T-helper 9 cell (primary cell): ENCODE results near the gene ZBED1.
"Not testable (repeated sequence)": the region's sequence is repeated elsewhere in the genome, so short reads cannot be mapped to it uniquely, and the experiment has no call there.

Source experiments
- DNase-seq: peaks from one replicate; pipeline ENCODE4 v3.0.0-alpha.2; 2020
- total RNA-seq, 2 donors: gene quantifications; one replicate each; lab custom pipeline; 2026; lab: John Stamatoyannopoulos, UW

ZBED1 gene
- 32.6 to 73.6 reads per million in 2 donors for total RNA-seq

DNA sequence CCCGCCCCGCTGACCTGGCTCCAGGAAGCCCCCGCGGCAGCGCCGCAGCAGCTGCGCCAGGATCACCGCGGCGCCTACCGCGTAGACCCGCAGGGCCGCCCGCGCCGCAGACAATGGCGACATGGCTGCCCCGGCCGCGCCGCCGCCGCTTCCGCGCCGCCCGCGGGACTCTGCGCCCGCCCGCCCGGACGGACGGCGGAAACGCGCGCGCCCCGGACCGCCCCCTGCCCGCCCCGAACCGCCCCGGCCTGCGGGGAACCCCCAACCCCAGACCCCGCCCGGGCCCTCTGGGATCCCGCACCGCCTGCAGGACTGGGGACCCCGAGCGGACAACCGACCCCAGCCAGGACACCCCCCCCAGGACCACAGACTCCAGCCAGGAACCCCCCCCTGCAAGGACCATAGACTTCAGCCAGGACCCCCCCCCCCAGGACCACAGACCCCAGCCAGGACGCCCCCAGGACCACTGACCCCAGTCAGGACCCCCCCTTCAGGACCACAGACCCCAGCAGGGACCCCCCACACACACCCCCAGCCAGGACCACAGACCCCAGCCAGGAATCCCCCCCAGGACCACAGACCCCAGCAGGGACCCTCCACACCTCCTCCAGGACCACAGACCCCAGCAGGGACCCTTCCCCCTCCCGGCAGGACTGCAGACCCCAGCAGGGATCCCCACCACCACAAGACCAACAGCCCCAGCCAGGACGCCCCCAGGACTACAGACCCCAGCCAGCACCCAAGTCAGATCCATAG, at the start of gene ZBED1, which contains the start of gene DHRSX:
Gene ZBED1, minus strand, starts transcription at position 174 of the 756 bp plus-strand sequence. CDS start 10,257 bp downstream, outside the sequence.
Gene DHRSX, minus strand, starts transcription at position 174 of the 756 bp plus-strand sequence. Its CDS starts 51 bp downstream, at position 123.
- no peak for DNase-seq

DNA sequence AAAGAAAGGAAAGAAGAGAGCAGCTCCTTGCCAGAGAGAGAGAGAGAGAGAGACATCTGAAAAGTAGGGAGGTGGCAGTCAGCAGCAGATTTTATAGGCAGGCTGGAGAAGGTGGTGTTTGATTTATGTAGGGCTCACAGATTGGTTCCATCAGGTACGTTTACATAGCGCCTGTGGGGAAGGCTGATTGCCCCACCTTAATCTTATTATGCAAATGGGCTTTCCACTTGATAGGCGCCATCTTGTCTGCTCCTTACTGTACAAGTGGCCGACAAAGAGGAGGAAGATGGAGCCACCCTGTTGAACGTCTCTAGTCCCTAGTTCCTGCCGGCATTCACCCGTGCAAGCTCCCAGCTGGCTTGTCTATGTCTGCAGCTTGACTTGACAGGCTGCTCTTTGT, 49.1 kb upstream of the ZBED1 start:
- no peak for DNase-seq

DNA sequence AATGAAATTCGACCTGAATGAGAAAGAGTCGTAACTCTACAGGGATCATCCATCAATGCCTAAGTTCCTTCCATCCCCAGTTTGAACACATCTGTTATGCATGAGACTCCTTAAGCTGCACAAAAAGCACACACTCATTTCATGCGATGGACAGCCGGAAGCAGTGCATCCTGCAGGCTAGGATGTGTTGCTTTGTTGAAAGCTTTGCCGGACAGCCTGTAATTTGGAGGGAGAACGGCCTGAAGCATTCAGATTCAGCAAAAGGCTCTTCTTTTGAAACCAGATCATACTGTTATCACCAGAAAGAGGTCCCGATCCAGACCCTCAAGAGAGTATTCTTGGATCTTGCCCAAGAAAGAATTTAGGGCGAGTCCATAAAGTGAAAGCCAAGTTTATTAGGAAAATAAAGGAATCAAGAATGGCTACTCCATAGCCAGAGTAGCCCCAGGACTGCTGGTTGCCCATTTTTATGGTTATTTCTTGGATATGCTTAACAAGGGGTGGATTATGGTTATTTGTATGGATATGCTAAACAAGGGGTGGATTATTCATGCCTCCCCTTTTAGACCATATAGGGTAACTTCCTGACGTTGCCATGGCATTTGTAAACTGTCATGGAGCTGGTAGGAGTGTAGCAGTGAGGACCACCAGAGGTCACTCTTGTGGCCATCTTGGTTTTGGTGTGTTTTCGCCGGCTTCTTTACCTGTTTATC, 48.1 kb upstream of the ZBED1 start:
- no peak for DNase-seq

DNA sequence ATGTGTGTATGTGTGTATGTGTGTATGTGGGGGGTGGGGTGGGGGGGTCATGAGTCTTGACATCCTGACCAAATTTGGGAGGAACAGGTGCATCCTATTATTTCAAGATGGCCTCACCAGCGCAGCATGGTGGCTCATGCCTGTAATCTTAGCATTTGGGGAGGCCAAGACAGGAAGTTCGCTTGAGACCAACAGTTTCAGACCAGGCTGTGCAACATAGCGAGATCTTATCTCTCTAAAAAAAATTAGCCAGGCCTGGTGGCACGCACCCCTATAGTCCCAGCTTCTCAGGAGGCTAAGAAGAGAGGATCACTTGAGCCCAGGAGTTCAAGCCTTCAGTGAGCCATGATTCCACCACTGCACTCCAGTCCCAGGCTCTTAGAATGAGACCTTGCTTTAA, 47.0 kb upstream of the ZBED1 start:
- DNase-seq, result no peak

DNA sequence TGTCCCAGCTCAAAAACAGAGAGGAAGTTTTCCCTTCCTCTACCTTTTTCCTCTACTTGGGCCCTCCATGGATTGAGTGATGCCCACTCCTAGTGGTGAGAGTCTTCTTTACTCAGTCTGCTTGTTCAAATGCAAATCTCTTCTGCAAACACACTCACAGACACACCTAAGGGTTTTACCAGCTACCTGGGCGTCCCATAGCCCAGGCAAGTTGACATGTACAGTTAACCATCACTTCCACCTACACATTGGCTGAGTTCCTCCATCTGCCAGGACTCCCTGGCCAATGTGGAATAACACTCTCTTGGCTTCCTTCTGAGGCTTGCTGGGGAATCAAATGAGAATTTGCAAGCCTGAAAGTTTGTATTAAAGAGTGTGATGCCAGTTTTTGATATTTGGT, 45.7 kb upstream of the ZBED1 start:
- no peak for DNase-seq

DNA sequence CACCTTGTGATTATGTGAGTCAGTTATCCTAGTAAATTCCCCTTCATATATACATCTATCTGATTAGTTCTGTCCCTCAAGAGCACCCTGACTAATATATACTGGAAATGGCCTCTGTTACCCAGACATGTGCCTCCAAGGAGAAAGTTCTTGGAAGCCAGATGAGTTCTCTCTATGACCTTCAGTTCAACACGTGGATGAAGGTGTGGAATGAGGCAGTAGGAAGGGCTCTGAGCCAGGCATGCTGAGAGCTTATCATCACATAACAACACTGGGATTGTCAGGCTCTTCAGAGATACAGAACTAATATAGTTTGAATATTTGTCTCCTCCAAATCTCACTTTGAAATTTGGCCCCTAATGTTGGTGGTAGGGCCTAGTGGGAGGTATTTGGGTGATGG, 44.4 kb upstream of the ZBED1 start:
- DNase-seq, result no peak

DNA sequence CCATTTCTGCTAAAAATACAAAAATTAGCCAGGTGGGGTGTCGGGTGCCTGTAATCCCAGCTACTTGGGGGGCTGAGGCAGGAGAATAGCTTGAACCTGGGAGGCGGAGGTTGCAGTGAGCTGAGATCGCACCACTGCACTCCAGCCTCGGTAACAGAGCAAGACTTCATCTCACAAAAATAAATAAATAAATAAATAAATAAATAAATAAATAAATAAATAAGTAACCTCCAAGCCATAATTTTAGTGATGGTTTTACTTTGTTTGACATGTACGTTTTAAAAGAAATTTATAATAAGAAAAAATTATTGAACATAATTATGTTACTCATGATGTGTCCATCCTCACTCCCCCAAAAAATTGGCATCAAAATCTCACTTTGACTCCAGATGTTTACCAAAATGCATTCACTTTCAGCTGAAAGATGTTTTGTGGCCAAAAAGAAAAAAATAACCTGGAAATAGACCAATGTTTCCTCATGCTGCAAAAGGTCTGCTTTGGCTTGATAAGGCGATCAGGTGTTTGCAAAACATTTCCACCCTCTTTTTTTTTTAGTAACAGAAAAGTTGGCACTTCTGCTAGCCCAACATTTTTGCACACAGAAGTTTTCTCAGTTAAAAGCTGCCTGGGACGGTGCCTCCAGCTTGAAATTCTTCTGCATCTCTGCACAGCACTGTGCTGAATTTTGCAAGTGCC, 42.2 kb upstream of the ZBED1 start:
- DNase-seq, result no peak

DNA sequence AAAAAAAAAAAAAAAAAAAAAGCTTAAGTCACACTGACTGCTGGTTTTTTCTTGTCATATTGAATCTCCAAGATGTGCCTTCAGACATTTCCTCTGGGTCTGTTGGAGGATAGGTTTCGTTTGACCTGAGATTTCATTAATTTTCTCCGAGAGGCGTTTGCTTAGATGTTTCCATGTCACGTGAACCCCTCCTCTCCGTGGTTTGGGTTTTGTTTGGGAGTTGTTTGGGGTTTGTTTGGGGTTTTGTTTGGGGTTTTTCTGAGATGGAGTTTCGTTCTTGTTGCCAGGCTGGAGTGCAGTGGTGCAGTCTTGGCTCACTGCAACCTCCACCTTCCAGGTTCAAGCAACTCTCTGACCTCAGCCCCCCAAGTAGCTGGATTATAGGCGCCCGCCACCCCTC, 40.8 kb upstream of the ZBED1 start:
- no peak for DNase-seq

DNA sequence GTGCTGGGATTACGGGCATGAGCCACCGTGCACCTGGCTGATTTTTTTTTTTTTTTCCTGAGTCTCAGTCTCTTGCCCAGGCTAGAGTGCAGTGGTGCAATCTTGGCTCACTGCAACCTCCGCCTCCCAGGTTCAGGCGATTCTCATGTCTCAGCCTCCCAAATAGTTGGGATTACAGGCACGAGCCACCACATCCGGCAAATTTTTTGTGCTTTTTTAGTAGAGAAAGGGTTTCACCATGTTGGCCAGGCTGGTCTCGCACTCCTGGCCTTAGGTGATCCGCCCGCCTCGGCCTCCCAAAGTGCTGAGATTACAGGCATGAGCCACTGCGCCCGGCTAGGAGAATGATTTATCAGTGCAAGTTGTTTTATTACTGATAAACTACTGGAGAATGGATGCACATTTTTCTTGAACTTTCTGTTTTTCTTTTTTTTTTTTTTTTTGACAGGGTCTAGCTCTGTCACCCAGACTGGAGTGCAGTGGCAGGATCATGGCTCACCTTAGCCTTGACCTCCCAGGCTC, 39.7 kb upstream of the ZBED1 start:
- no peak for DNase-seq

DNA sequence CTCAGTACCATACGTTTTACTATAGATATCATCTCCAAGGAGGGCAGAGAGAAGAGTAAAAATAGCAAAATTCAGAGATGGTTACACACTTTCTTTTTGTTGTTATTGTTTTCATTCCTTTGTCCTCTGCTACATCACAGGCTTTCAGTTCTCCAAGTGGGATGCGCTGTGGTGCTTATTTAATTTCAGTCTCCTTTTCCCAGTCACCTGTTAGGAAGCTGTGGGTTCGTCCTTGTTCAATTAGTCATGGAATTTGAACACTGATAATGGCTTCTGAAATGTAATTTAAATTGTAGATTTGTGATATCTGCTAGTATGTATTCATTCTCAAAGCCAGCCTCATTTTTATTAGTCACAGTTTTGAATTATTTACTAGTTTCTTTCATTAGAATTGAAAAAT, 38.8 kb upstream of the ZBED1 start:
- no peak for DNase-seq

DNA sequence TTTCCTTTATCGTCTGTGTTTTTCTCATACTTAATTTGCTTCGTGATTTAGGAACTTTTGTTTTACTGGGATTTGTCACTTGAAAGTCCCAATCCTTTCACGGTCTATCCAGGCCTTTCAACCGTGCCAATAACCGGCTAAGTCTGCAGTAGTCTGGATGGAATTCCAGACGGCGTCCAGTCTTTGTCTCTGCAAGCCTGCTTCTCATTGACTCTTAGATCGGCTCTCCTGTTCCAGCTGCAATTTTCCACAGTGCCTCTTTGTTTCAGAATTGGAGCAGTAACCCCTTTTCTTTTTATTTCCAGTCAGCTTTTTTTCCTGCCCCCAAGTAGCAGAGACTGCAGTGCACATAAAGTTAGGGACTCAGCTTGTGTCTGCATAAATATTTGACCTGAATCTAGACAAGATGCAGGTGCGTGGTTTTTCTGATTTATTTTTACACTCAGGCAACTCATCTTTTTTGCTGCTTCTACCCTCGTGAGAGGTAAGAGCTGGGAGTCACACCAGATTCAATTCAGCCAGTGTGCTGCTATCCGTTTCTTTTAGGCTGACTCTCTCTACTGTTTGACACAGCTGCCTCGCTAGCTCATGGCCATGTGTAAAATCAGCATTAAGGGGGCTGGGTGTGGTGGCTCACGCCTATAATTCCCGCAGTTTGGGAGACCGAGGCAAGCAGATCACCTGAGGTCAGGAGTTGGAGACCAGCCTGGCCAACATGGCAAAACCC, 37.4 kb upstream of the ZBED1 start:
- DNase-seq, result no peak

DNA sequence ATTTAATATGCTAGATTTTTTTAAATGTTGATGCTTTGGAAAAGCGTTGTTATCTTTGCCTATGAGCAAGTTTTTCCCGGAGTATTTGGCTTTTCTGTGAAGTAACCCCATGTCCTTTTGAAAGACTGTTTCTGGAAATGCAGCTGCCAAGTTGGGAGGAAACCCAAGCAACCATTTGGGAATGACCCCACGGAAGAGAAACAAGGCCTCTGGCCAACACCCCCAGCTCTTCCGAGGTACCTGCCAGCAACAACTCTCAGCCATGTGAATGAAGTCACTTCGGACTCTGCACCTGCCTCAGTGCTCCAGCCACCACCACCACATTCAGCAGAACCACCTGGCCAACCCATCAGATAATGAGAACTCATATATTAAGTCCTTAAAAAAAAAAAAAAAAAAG, 36.2 kb upstream of the ZBED1 start:
- DNase-seq, result no peak

DNA sequence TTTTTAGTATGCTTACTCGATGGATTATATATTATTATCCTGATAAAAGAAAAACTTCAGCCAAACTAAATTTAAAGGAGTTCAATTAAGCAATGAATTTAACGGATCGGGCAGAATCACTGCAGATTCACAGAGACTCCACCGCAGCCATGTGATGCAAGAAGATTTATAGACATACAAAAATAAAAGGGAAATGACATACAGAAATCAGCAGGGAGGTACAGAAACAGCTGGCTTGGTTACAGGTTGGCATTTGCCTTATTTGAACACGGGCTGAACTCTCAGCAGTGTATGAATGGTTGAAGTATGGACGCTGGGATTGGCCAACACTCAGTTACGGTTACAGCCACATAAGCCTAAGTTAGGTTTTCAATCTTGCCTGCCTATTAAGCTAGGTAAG, 35.4 kb upstream of the ZBED1 start:
- no peak for DNase-seq

DNA sequence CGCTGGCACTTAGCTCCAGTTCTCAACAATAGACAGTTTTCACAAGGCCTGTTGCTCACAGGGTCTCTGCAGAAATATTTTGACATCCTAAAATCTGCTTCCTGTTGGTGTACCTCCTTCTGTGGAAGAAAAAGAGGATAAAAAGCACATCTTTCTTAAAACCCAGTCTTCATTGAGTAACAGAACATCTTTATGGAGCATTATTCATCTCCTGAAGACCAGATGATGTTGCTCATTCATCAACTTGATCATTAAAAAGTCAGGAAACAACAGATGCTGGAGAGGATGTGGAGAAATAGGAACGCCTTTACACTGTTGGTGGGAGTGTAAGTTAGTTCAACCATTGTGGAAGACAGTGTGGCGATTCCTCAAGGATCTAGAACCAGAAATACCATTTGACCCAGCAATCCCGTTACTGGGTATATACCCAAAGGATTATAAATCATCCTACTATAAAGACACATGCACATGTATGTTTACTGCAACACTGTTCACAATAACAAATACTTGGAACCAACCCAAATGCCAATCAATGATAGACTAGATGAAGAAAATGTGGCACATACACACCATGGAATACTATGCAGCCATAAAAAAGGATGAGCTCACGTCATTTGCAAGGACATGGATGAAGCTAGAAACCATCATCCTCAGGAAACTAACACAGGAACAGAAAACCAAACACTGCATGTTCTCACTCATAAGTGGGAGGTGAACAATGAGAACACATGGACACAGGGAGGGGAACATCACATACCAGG, 33.7 kb upstream of the ZBED1 start:
- not testable (repeated sequence) for DNase-seq

DNA sequence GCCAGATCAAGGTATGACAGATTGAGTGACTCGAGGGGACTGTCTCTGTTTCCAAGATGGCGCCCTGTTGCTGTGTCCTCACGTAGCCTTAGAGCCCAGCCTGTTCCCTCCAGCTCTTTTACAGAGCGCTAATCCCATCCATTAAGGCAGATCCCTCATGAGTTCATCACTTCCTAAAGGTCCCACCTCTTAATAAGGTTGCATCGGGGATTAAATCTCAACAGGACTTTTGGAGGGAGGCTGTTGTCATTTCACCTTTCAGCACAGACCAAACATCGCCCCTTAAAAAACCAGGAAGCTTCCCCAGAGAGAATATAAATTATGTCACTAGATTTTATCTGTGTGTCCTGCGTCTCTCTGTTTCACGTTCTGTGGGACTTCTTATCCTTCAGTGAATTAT, 32.6 kb upstream of the ZBED1 start:
- no peak for DNase-seq

DNA sequence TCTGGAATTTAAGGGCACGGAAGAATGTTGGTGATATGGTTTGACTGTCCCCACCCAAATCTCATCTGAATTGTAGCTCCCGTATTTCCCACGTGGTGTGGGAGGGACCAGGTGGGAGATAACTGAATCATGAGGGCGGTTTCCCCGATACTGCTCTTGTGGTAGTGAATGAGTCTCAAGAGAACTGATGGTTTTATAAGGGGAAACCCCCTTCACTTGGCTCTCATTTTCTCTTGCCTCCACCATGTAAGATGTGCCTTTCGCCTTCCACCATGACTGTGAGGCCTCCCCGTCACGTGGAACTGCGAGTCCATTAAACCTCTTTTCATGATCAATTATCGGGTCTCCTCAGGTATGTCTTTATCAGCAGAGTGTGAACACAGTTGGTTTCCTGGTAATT, 25.6 kb upstream of the ZBED1 start:
- DNase-seq, result no peak

DNA sequence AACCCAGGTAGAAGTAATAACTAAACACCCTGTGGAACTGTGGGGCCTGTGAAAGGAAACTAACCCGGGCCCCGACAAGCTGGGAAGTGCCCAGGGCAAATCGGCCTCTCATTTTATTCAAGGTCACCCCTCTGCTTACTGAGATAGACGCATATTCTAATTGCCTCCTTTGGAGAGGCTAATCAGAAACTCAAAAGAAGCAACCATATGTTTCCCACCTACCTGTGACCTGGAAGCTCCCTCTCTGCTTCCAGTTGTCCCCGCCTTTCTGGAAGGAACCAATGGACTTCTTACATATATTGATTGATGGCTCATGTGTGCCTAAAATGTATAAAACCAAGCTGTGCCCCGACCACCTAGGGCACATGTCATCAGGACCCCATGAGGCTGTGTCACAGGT, 23.1 kb upstream of the ZBED1 start:
- no peak for DNase-seq

DNA sequence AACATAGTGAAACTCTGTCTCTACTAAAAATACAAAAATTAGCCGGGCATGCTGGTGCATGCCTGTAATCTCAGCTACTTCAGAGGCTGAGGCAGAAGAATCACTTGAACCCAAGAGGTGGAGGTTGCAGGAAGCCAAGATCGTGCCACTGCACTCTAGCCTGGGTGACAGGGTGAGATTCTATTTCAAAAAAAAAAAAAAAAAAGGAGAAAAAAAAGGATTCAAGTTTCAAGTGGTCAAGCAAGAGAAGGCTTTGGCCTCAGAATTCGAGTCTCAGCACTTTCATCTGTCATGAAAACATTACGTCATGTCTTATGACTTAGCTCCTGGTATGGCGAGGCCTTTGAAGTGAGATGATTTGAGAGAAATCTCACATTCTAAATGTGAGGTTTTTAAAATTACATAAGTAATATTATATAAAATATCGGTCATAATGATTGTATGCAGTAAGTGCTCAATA, 21.2 kb upstream of the ZBED1 start:
- DNase-seq, result no peak

DNA sequence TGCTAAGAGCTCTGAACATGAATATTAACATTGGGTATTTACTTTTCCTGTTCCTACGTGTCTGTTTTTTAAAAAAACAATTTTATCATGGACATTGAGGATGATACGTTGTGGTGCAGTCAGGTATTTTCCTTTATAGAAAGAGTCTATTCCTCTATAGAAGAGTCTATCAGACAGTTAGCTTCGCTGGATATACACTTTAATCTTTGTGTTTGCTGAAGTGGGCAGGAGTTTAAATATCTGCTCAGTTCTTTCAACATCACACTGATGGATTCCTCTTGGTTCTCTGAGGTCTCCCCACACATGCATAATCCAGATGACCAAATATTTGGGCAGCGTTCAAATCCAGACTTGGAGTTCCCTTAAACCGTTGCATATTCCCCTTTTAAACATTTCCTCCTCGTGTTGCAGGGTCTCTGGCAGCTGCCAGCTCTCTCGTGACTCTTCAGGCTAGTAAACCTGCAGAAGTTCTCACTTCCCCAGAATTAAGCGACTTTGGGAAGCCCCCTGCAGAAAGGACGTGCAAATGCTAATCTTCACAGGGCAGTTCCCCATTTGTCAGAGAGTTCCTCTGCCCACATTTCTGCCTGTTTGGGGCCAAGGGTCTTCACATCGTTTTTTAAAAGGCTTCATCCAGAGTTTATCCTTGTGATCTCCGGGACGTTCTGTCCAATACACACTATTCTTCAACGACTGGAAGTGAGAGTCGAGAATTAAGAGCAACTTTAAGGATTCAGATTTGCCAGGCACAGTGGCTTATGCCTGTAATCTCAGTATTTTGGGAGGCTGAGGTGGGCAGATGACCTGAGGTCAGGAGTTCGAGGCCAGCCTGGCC, 20.5 kb upstream of the ZBED1 start:
- DNase-seq, result no peak

DNA sequence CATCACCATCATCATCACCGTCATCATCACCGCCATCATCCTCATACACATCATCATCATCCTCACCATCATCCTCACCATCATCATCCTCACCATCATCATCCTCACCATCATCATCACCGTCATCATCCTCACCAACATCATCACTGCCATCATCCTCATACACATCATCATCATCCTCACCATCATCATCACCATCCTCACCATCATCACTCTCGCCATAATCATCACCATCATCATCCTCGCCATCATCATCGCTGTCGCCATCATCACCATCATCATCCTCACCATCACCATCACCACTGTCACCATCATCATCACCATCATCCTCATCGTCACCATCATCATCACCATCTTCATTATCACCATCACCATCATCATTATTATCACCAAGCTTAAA, 19.8 kb upstream of the ZBED1 start:
- DNase-seq, result no peak

DNA sequence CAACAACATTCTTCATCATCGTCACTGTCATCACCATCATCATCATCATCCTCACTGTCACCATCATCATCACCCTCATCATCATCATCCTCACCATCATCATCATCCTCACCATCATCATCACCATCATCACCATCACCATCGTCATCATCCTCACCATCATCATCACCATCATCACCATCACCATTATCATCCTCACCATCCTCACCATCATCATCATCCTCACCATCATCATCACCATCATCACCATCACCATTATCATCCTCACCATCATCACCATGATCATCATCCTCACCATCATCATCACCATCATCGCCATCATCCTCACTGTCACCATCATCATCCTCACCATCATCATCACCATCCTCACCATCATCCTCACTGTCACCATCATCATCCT, 18.9 kb upstream of the ZBED1 start:
- not testable (repeated sequence) for DNase-seq
